HG03565 (cell line): Measurements from ENCODE around the gene SPIN1.
A peak's percentile ranks its signal among the peaks of the same experiment; 100 is the strongest.

Experiments
- ATAC-seq: cut with Tn5 transposase; IDR thresholded peaks from one replicate; pipeline ENCODE4 v1.9.1; 2021; ENCODE audit warnings: mild to moderate bottlenecking, moderate library complexity; ENCODE audit not compliant: unreplicated experiment

Gene SPIN1

GRCh38 chr9:88387552-88388202 is 567 bp upstream of the SPIN1 start:
- ATAC-seq, result peak; percentile 3

- peak; percentile 15 for ATAC-seq
These were observed 802 bp downstream of the SPIN1 start for GRCh38 chr9:88388886-88389605.

GRCh38 chr9:88390371-88390990 is 2.2 kb downstream of the SPIN1 start:
- no peak for ATAC-seq

GRCh38 chr9:88391236-88391635 is 3.0 kb downstream of the SPIN1 start:
- ATAC-seq, result no peak

- no peak for ATAC-seq
These were observed 3.7 kb downstream of the SPIN1 start for GRCh38 chr9:88391921-88392320.

- ATAC-seq, result no peak
These were observed 4.3 kb downstream of the SPIN1 start for GRCh38 chr9:88392549-88392948.

GRCh38 chr9:88396836-88397577 is 8.8 kb downstream of the SPIN1 start:
- no peak for ATAC-seq

GRCh38 chr9:88398016-88398415 is 9.8 kb downstream of the SPIN1 start:
- ATAC-seq, result no peak

- no peak for ATAC-seq
These were observed 11.7 kb downstream of the SPIN1 start for GRCh38 chr9:88399966-88400365.

- ATAC-seq, result no peak
These were observed 15.1 kb downstream of the SPIN1 start for GRCh38 chr9:88403340-88403739.

- no peak for ATAC-seq
These were observed 17.8 kb downstream of the SPIN1 start for GRCh38 chr9:88406051-88406450.

- ATAC-seq, result no peak
These were observed 23.2 kb downstream of the SPIN1 start for GRCh38 chr9:88411471-88411870.

GRCh38 chr9:88414298-88414697 is 26.1 kb downstream of the SPIN1 start:
- no peak for ATAC-seq

- ATAC-seq, result no peak
These were observed 29.8 kb downstream of the SPIN1 start for GRCh38 chr9:88418025-88418424.

- ATAC-seq, result no peak
These were observed 30.7 kb downstream of the SPIN1 start for GRCh38 chr9:88418715-88419540.

GRCh38 chr9:88420227-88420626 is 32.0 kb downstream of the SPIN1 start:
- ATAC-seq, result no peak

- no peak for ATAC-seq
These were observed 33.1 kb downstream of the SPIN1 start for GRCh38 chr9:88421348-88421747.

GRCh38 chr9:88425538-88425950 is 37.3 kb downstream of the SPIN1 start:
- no peak for ATAC-seq

- ATAC-seq, result no peak
These were observed 38.4 kb downstream of the SPIN1 start for GRCh38 chr9:88426651-88427050.

GRCh38 chr9:88429595-88430430 is 41.6 kb downstream of the SPIN1 start:
- no peak for ATAC-seq
